ENCODE results near the gene SLCO6A1.

SLCO6A1 gene

DNA sequence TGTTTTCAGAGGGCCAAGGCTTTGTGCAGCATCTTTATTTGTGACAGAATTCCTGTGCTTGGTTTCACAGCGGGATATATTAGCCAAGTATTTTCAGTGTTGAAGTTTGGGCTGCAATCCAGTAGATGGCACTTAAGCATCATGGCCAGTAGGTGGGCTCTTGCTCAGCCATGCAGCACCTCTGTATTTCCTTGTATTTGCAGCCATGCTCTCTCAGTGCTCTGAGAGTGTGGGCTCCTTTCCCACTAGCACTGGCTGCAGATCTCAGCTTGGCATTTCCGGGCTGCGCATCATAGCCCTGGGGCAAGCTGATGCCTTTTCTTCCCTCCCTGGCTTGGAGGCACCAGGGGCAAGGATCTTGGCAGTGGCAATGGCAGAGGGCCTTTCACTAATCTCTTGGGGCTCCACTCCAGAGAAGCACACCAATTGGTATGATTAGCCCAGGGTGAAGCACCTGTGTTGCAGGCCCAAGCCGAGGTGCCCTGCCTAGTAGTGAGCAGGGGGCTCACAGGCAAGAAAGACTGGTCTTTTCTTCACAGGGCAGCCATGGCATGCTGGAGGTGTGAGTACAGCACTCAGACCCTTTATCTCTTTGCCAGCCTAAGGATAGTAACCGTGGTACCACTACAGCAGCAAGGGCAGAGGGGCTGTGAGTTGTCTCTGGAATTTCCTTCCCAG, 48.3 kb downstream of the SLCO6A1 start:
- DNase-seq = no peak

DNA sequence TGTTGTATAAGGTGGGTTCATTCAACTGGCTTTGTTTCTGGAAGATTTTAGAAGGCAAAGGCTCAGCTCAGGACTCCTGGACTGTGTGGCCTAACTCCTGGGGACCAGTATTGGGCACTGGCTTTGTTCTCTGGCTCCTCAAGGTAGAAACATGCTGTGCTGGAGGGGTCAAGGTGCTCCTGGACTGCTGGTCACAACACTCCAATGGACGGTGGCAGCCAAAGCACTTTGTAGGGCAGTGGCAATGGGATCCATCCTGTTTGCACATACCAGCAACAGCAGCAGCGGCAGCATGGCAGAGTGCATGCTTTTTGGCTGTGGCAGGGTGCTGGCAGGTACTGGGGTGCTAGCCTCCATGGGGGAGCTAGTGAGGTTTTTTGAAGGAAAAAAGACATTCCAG, 65.3 kb downstream of the SLCO6A1 start:
- no peak for DNase-seq

DNA sequence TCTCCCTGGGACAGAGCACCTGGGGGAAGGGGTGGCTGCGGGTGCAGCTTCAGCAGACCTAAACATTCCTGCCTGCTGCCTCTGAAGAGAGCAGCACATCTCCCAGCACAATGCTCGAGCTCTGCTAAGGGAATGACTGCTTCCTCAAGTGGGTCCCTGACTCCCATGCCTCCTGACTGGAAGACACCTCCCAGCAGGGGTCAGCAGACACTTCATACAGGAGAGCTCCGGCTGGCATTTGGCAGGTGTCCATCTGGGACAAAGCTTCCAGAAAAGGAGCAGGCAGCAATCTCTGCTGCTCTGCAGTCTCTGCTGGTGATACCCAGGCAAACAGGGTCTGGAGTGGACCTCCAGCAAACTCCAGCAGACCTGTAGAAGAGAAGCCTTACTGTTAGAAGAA, 77.2 kb downstream of the SLCO6A1 start:
- DNase-seq = no peak

DNA sequence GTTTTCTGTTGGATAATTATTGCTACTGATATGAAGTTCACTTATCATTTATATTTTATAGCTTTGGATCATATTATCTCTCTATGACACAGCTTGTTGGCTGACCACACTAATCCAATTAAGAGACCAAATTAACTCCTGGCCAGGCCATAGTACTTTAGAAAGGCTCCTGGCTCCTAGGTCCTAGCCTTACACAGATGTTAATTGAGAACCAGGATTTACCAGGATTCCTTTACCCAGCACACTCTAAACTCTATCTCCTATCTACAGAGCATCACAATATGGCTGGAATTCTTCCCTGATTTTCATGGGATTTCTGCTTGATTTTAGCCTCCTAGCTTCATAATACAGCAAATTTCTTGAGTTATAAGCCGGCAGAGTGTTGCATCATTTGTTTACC, 80.3 kb downstream of the SLCO6A1 start:
- DNase-seq = no peak

DNA sequence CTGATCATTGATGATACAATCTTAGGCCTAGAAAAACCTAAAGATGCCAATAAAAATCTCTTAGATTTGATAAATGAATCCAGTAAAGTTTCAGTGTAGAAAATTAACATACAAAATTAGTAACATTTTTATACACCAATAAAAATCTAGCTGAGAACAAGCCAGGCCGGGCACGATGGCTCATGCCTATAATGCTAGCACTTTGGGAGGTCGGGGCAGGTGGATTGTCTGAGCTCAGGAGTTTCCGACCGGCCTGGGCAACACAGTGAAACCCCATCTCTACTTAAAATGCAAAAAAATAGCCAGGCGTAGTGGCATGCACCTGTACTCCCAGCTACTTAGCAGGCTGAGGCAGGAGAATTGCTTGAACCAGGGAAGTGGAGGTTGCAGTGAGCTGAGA, 84.4 kb downstream of the SLCO6A1 start:
- DNase-seq = no peak

DNA sequence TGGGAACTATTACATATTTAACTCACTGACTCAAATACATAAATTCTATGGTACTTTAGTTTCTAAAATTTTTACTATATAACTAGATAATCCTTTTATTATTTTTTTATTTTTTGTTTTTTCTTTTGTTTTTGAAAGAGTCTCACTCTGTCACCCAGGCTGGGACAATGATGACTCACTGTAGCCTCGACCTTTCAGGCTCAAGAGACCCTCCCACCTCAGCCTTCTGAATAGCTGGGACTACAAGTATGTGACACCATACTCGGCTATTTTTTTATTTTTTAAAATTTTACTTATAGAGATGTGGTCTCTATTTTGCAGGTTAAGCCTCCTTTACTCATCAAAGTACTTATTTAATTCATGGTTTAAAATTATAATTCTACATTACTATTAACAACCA, 110.6 kb downstream of the SLCO6A1 start:
- no peak for DNase-seq

DNA sequence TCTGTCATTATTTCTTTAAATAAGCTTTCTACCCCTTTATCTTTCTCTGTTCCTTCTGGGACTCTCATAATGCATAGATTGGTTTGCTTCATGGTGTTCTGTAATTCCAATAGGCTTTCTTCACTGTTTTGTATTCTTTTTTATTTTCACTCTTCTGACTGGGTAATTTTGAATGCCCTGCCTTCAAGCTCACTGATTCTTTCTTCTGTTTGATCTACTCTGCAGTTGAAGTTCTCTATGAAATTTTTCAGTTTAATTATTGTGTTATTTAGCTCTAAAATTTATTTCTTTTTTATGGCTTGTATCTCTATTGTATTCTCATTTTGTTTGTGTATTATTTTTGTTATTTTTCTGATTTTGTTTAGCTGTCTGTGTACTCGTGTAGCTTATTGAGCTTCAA, 113.4 kb downstream of the SLCO6A1 start:
- no peak for DNase-seq

DNA sequence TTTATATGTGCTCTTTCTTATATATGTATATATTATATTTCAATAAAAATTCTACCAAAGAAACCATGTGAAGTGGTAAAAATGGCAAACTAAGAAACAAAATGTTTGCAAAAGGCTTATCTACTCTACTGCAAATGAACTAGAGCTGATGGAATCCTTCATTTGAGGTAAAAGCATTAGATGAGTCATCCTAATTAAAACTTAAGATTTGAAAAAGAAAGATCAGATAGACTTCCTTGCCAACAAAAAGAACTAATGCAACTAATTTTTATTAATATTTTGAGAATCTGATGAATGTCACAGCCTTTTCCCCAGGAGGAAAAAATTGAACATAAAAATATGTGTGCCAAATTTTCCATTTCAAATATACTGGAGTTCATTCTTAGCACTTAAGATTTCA, 118.6 kb downstream of the SLCO6A1 start:
- DNase-seq = no peak

DNA sequence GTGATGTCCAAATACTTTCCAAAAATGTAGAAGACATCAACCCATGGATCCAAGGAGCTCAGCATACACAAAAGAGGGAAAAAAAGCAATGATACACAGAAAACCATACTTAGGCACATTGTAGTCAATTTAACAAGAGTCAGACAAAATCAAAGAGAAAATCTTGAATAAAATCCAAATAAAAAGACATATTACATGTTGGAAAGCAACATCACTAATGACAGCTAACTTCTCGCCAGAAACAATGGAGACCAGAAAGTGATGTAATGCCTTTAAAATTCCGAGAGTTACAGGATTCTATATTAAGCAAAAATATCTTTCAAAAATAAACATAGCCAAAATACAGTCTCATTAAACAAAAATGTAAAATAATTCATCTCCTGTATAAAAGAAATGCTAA, 122.9 kb downstream of the SLCO6A1 start:
- DNase-seq = no peak

DNA sequence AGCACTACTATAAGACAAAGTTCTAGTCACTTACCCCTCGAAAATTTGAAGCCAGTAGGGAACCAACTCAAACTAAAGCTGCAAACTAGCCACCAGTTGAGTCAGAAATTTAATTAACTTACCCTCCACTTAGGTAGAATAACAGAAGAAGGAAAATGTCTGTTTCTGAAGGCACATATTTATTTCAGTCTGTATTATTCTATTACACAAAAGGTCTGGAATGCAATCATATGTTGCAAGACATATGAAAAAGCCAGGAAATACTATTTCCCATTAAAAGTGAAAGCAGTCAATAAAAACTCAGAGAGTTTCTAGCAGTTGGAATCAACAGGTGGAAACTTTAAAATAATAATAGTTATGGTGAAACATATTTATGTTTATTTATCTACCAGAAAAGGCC, 123.5 kb downstream of the SLCO6A1 start:
- DNase-seq = no peak

DNA sequence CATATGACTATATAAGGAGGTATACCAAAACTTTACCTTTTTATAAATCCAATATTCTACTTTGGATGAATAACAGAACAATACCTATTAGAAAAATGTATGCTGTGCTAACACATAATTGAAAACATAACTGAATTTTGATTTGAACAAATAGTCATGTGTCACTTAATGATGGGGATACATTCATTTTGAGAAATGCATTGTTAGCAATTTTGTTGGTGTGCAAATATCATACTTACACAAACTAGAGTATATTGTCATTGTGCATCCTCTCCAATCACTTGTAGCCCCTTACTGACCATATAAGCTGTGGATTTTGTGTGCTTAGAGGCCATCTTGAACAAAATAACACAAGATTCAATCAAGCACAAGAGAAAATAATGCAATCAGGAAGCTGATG, 130.4 kb downstream of the SLCO6A1 start:
- DNase-seq = no peak

DNA sequence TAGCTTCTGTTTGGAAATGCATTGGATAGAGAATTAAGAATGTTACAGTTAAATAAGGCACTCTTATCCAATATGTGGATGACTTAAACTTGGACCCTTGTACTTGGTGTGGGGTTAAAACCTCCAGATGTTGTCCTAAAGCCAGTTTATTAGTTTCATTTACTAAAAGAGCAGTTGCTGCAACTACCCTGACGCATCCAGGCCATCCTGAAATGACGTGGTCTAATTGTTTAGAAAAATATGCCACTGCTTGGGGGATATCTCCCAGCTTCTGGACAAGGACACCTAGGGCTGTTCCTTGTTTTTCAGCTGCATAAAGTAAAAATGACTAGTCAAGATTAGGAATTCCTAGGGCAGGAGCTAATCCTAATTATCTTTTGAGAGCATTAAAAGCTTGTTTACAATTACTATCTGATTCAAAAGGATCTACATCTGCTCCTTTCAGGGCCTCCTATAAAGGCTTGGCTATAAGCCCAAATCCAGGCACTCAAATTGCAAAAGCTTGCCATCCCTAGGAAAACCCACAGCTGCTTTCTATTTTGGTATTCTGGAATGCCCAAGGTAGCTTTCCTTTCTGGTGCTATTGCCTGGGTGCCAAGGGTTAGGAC, 157.0 kb downstream of the SLCO6A1 start:
- DNase-seq = no peak

DNA sequence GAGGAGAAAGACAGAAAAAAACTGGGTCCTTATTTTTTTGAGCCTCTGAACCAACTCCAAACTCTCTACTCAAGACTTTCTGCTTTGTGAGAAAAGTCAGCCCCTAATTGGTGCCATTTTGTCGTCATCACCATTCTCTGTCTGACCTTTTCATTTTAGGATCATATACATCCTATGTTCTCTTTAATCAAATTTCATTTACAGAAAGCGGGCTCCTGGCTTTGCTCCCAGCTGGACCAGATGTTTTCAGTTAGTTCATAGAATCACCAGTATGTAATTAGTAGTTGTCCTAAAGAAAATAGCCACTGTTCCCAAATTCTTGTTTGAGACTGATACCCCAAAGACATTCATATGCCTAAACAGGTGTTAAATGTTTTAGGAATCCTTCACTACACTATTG, 174.1 kb downstream of the SLCO6A1 start:
- DNase-seq = no peak
